Measurements from ENCODE around the gene SKP1. TPM values are rescaled to one million over a fixed set of nuclear protein-coding genes. Genes with fewer than 3 reads are reported as not detected.

The SKP1 gene
- 138 and 206 TPM in 2 replicates for total RNA-seq

DNA sequence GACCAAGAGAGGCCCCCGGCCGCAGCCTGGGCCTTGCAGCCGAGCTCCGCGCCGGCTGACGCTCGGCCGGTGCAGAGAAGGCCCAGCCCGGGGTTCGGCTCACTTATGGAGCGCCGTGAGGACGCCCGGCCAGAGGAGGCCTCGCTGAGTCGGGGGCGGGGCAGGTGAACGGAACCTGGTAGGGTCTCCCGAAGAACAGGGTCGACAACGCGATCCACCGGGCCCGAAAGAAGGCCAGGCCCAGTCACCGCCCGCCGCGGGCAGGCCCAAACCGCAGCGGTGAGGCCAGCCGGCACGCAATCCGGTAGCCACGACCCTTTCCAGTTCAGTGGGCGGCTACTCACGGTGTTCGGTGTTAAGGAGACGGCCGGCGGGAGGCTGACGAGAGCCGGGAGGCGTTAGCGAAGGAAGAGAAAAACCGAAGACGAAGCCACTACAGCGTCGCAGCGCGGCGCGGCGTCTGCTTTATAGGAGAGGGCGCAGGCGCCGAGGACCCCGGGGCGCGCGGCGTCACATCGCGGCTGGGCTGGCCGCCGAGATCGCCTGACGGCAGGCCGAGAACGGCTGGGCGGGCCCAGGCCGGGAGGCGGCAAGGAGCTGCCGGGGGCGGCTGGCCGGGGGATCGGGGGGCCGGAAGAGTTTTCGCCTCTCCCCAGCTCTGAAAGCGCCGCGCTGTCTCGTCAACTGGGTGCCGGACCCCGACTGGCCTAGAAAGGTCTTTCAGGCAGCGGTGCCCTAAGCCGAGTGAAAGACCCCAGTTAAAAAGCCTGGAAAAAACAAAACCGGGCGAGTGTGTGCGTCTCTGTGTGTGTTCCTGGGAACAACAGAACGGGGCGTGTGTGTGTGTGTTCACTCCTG, at the start of gene SKP1:
Gene SKP1, minus strand, starts transcription at position 440 of the 858 bp plus-strand sequence. CDS start 2,928 bp downstream, outside the sequence.

DNA sequence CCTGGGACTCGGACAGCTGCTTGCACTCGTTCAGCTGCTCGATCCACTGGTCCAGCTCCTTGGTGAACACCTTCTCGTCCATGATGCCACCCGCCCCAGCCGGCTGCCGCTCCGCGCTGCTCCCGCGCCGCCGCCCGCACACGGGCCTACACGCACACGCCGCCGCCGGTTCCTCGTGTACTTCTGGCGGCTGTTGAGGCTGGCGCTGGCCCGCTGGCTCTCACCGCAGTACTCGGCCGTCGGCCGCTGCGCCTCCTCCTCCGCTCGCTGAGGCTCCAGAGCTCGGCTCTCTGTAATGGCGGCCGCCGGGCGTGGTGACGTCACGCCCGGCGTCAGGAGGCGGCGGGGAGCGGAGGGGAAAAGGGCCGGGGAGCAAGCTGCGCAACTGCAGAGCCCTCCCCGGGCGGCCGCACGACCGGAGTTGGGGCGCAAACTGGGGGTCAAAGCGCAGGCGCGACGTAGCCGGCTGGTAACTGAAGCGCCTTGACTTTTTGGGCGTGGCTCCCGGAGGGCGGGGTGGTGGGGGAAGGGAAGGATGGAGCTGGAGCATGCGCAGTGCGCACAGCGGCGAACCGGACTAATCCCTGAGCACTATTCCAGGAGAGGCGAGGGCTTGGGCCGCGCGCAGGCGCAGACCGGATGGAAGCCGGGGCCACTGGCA, 49.2 kb upstream of the SKP1 start, which contains the start of gene PPP2CA:
Gene PPP2CA, minus strand, starts transcription at position 294 of the 661 bp plus-strand sequence. Its CDS starts 212 bp downstream, at position 82.

GRCh38 chr5:134113902-134114875, 62.6 kb downstream of the SKP1 start, which contains the start of gene TCF7:
TCF7 (plus strand) TSS chr5:134114681; CDS start chr5:134114907, 226 bp downstream.

Small RNA genes within 50 kb of the gene (small RNA-seq; reads per million reads assigned to genes)
- gene MIR3661 (ENCODE audit: low replicate concordance) = not detected

Other genes starting within 250 kb of the SKP1 start
- 53.8 and 97.6 TPM in 2 replicates for gene C5orf15, start 208.3 kb downstream of the SKP1 start, total RNA-seq
- 206 and 364 TPM in 2 replicates for gene VDAC1, start 172.0 kb downstream of the SKP1 start, total RNA-seq
- gene TCF7, start 62.3 kb downstream of the SKP1 start, total RNA-seq = 0.44 and 3.9 TPM in 2 replicates
- 97.4 and 110 TPM in 2 replicates for gene PPP2CA, start 49.1 kb upstream of the SKP1 start, total RNA-seq
- gene CDKL3, start 190.2 kb upstream of the SKP1 start, total RNA-seq = 1.5 and 3.1 TPM in 2 replicates
- gene UBE2B, start 194.6 kb upstream of the SKP1 start, total RNA-seq = 14.7 and 35.7 TPM in 2 replicates
- gene CDKN2AIPNL, start 234.9 kb upstream of the SKP1 start, total RNA-seq = 16.2 and 45.4 TPM in 2 replicates